Measurements from ENCODE around the gene PKP1. TPM values are rescaled to one million over a fixed set of nuclear protein-coding genes. Genes with fewer than 3 reads are reported as not detected.
"Not testable (repeated sequence)": the region's sequence is repeated elsewhere in the genome, so short reads cannot be mapped to it uniquely, and the experiment has no call there.

Gene PKP1
- under 1 TPM; 0.50 to 0.63 TPM for total RNA-seq
- 0.11 TPM for polyA plus RNA-seq (ENCODE audit: insufficient read depth, low read depth, low replicate concordance)
- long read RNA-seq, donor 1 = 0 reads
- long read RNA-seq, donor 2 = 0 reads

- no peak within 1 kb of the TSS for H3K27ac ChIP-seq
- DNase-seq = peak; percentile 22
- no peaks in the 10 kb centered on the region for H3K27me3 ChIP-seq
- TF ChIP-seq CTCF (IDR thresholded peaks at IDR 0.05) = no peak
- TF ChIP-seq POLR2A (IDR thresholded peaks at IDR 0.05) = no peak
- no peaks in the 10 kb centered on the region for H3K36me3 ChIP-seq (ENCODE audit: low read depth, missing control alignments)
- H3K4me1 ChIP-seq = peaks cover 9% of the 10 kb centered on the region
- 2 to 4% methylated on average over 25 to 41 of the region's 55 CpGs for WGBS, 2 donors
- intact Hi-C loops (cut with DNase I; ENCODE audit: low total_unique reads) = no loop called here
- no peaks in the 10 kb centered on the region for H3K9me3 ChIP-seq
- H3K4me3 ChIP-seq = no peak within 1 kb of the TSS
These were observed at the start of gene PKP1 for GRCh38 chr1:201282931-201283829. Gene PKP1 (plus strand): TSS chr1:201283506. CDS start chr1:201283703, 197 bp downstream.

- DNase-seq; H3K4me1 ChIP-seq; H3K36me3 ChIP-seq (ENCODE audit: low read depth, missing control alignments); H3K27ac ChIP-seq; H3K27me3 ChIP-seq; intact Hi-C loops (cut with DNase I; ENCODE audit: low total_unique reads); H3K4me3 ChIP-seq; H3K9me3 ChIP-seq: not testable (repeated sequence)
- WGBS, 2 donors = 89 to 90% methylated on average over 5 to 11 of the region's 11 CpGs
These were observed 43.7 kb upstream of the PKP1 start for GRCh38 chr1:201239646-201240045.

- no peaks in the 10 kb centered on the region for H3K27me3 ChIP-seq
- 72 to 88% methylated on average over 3 of the region's 3 CpGs for WGBS, 2 donors
- TF ChIP-seq CTCF (IDR thresholded peaks at IDR 0.05) = no peak
- no peak for TF ChIP-seq POLR2A (IDR thresholded peaks at IDR 0.05)
- no peaks in the 10 kb centered on the region for H3K9me3 ChIP-seq
- DNase-seq = no peak
- H3K4me1 ChIP-seq = no peaks in the 10 kb centered on the region
- no peaks in the 10 kb centered on the region for H3K36me3 ChIP-seq (ENCODE audit: low read depth, missing control alignments)
- H3K27ac ChIP-seq = no peak overlapping the region
- intact Hi-C loops (cut with DNase I; ENCODE audit: low total_unique reads) = no loop called here
- H3K4me3 ChIP-seq = no peak overlapping the region
These were observed 43.1 kb upstream of the PKP1 start for GRCh38 chr1:201240171-201240570.

GRCh38 chr1:201241736-201242135 lies 41.6 kb upstream of the PKP1 start:
- no peaks in the 10 kb centered on the region for H3K27me3 ChIP-seq
- TF ChIP-seq POLR2A (IDR thresholded peaks at IDR 0.05) = no peak
- TF ChIP-seq CTCF (IDR thresholded peaks at IDR 0.05) = no peak
- no peak overlapping the region for H3K27ac ChIP-seq
- no peak for DNase-seq
- no peak overlapping the region for H3K4me3 ChIP-seq
- no peaks in the 10 kb centered on the region for H3K36me3 ChIP-seq (ENCODE audit: low read depth, missing control alignments)
- no peaks in the 10 kb centered on the region for H3K9me3 ChIP-seq
- H3K4me1 ChIP-seq = no peaks in the 10 kb centered on the region
- intact Hi-C loops (cut with DNase I; ENCODE audit: low total_unique reads) = no loop called here
- 79 to 88% methylated on average over 2 of the region's 2 CpGs for WGBS, 2 donors

GRCh38 chr1:201245082-201245481 lies 38.2 kb upstream of the PKP1 start:
- DNase-seq = no peak
- H3K4me1 ChIP-seq = no peaks in the 10 kb centered on the region
- H3K27me3 ChIP-seq = no peaks in the 10 kb centered on the region
- no peaks in the 10 kb centered on the region for H3K9me3 ChIP-seq
- intact Hi-C loops (cut with DNase I; ENCODE audit: low total_unique reads) = no loop called here
- no peaks in the 10 kb centered on the region for H3K36me3 ChIP-seq (ENCODE audit: low read depth, missing control alignments)
- H3K4me3 ChIP-seq = no peak overlapping the region
- TF ChIP-seq POLR2A (IDR thresholded peaks at IDR 0.05) (no peak), CTCF (IDR thresholded peaks at IDR 0.05) (no peak)
- H3K27ac ChIP-seq = no peak overlapping the region
- WGBS, 2 donors = 47 to 60% methylated on average over 1 of the region's 1 CpG

All from testis (tissue), 5 donors.